GM18508 (cell line): ENCODE results near the gene PDE1C.

ENCODE experiments used
- ATAC-seq: cut with Tn5 transposase; IDR thresholded peaks from one replicate; pipeline ENCODE4 v1.9.1; 2021; ENCODE audit warnings: moderate number of reproducible peaks; ENCODE audit not compliant: insufficient read depth, unreplicated experiment

PDE1C gene

GRCh38 chr7:31741852-31742251 lies 328.4 kb downstream of the PDE1C start:
- no peak for ATAC-seq

GRCh38 chr7:31735991-31736982 lies 333.9 kb downstream of the PDE1C start:
- no peak for ATAC-seq

GRCh38 chr7:31734456-31734855 lies 335.8 kb downstream of the PDE1C start:
- ATAC-seq: no peak

GRCh38 chr7:31729195-31729804 lies 340.9 kb downstream of the PDE1C start:
- ATAC-seq: no peak

GRCh38 chr7:31724696-31725095 lies 345.5 kb downstream of the PDE1C start:
- ATAC-seq: no peak

- ATAC-seq: no peak
Measured at GRCh38 chr7:31720366-31720765, 349.8 kb downstream of the PDE1C start.

- no peak for ATAC-seq
Measured at GRCh38 chr7:31716355-31716754, 353.9 kb downstream of the PDE1C start.

GRCh38 chr7:31710171-31710570 lies 360.0 kb downstream of the PDE1C start:
- no peak for ATAC-seq

- no peak for ATAC-seq
Measured at GRCh38 chr7:31707089-31707488, 363.1 kb downstream of the PDE1C start.

- no peak for ATAC-seq
Measured at GRCh38 chr7:31705377-31705776, 364.8 kb downstream of the PDE1C start.

GRCh38 chr7:31702354-31702753 lies 367.9 kb downstream of the PDE1C start:
- no peak for ATAC-seq
